HEK293 (cell line): ENCODE measurements around the gene ANKRD11.

Experiments
- CTCF ChIA-PET: fragments of 350-600 bp; formaldehyde crosslinking; extraction: SDS; loops from one replicate; lab custom pipeline; 2021; ENCODE audit warnings: antibody characterized with exemption; lab: Yijun Ruan, JAX
- POLR2A ChIA-PET: fragments of 300-600 bp; formaldehyde crosslinking; extraction: SDS; loops from one replicate; lab custom pipeline; 2020; ENCODE audit warnings: antibody characterized with exemption, inconsistent platforms; lab: Yijun Ruan, JAX
- H3K27ac ChIP-seq: fragments of 200-500 bp; sonication (Bioruptor generic); 2 replicates; pipeline ENCODE4 v1.5.1; 2014; ENCODE audit warnings: low read depth, low read length, control low read depth, inconsistent platforms; ENCODE audit errors: extremely low read depth
- H3K36me3 ChIP-seq, 2 experiments: fragments of 200-500 bp in 1 of 2; sonication (Bioruptor generic) in 1 of 2; 1 replicate in 1 of 2; 2 replicates in 1 of 2; pipeline ENCODE4 v1.5.1; 2014 to 2017; ENCODE audit warnings: inconsistent platforms in 2 of 2, low read length in 2 of 2; ENCODE audit not compliant: control insufficient read depth in 2 of 2, insufficient read depth in 1 of 2
- H3K4me1 ChIP-seq: fragments of 200-500 bp; sonication (Bioruptor generic); 2 replicates; pipeline ENCODE4 v1.5.1; 2014; ENCODE audit warnings: mild to moderate bottlenecking, low read length, inconsistent platforms; ENCODE audit not compliant: control insufficient read depth, insufficient read depth
- H3K4me3 ChIP-seq: 2 replicates; pipeline ENCODE4 v1.5.1; 2011; ENCODE audit warnings: low read depth, mild to moderate bottlenecking, control low read depth, low read length, moderate library complexity
- H3K9me3 ChIP-seq: fragments of 200-500 bp; sonication (Bioruptor generic); 2 replicates; pipeline ENCODE4 v1.5.1; 2014; ENCODE audit warnings: low read depth, low read length, inconsistent platforms; ENCODE audit not compliant: control insufficient read depth, insufficient read depth
- EGR2 ChIP-seq: fragments of 450-650 bp; formaldehyde crosslinking; IDR thresholded peaks from 2 replicates; pipeline ENCODE4 v1.5.1; 2016; ENCODE audit warnings: low read depth, missing biosample characterization, missing genetic modification characterization
- KLF1 ChIP-seq: fragments of 450-650 bp; formaldehyde crosslinking; IDR thresholded peaks from 2 replicates; pipeline ENCODE4 v1.5.1; 2016; ENCODE audit warnings: missing biosample characterization, missing genetic modification characterization
- KLF10 ChIP-seq: fragments of 450-650 bp; IDR thresholded peaks from 2 replicates; pipeline ENCODE4 v1.5.1; 2018; ENCODE audit warnings: missing biosample characterization, mild to moderate bottlenecking, missing genetic modification characterization
- OSR2 ChIP-seq: fragments of 450-650 bp; formaldehyde crosslinking; IDR thresholded peaks from 2 replicates; pipeline ENCODE4 v1.5.1; 2016; ENCODE audit warnings: missing biosample characterization, missing genetic modification characterization
- SCRT1 ChIP-seq: fragments of 450-650 bp; formaldehyde crosslinking; IDR thresholded peaks from 2 replicates; pipeline ENCODE4 v1.5.1; 2016; ENCODE audit warnings: missing biosample characterization, missing genetic modification characterization, borderline replicate concordance
- WT1 ChIP-seq: fragments of 450-650 bp; formaldehyde crosslinking; IDR thresholded peaks from 2 replicates; pipeline ENCODE4 v1.5.1; 2016; ENCODE audit warnings: missing biosample characterization, missing genetic modification characterization
- ZFP37 ChIP-seq: fragments of 450-650 bp; formaldehyde crosslinking; IDR thresholded peaks from 2 replicates; pipeline ENCODE4 v1.5.1; 2016; ENCODE audit warnings: missing biosample characterization, missing genetic modification characterization
- ZNF121 ChIP-seq: fragments of 450-650 bp; formaldehyde crosslinking; IDR thresholded peaks from 2 replicates; pipeline ENCODE4 v1.5.1; 2016; ENCODE audit warnings: missing biosample characterization, missing genetic modification characterization
- ZNF155 ChIP-seq: fragments of 450-650 bp; formaldehyde crosslinking; IDR thresholded peaks from 2 replicates; pipeline ENCODE4 v1.5.1; 2016; ENCODE audit warnings: missing biosample characterization, missing genetic modification characterization
- ZNF169 ChIP-seq: fragments of 450-650 bp; formaldehyde crosslinking; IDR thresholded peaks from 2 replicates; pipeline ENCODE4 v1.5.1; 2016; ENCODE audit warnings: missing biosample characterization, missing genetic modification characterization
- ZNF184 ChIP-seq: fragments of 450-650 bp; IDR thresholded peaks from 2 replicates; pipeline ENCODE4 v1.5.1; 2018; ENCODE audit warnings: missing biosample characterization, mild to moderate bottlenecking, missing genetic modification characterization
- ZNF223 ChIP-seq: fragments of 450-650 bp; formaldehyde crosslinking; IDR thresholded peaks from 2 replicates; pipeline ENCODE4 v1.5.1; 2016; ENCODE audit warnings: missing biosample characterization, missing genetic modification characterization
- ZNF37A ChIP-seq: fragments of 450-650 bp; IDR thresholded peaks from 2 replicates; pipeline ENCODE4 v1.5.1; 2018; ENCODE audit warnings: missing biosample characterization, missing genetic modification characterization
- ZNF530 ChIP-seq: fragments of 450-650 bp; formaldehyde crosslinking; IDR thresholded peaks from 2 replicates; pipeline ENCODE4 v1.5.1; 2016; ENCODE audit warnings: low read depth, missing biosample characterization, missing genetic modification characterization
- ZNF548 ChIP-seq: fragments of 450-650 bp; formaldehyde crosslinking; IDR thresholded peaks from 2 replicates; pipeline ENCODE4 v1.5.1; 2016; ENCODE audit warnings: missing biosample characterization, missing genetic modification characterization
- ZNF555 ChIP-seq: fragments of 450-650 bp; formaldehyde crosslinking; conservative IDR thresholded peaks from 2 replicates; pipeline ENCODE4 v1.5.1; 2017; ENCODE audit warnings: missing biosample characterization, mild to moderate bottlenecking, missing genetic modification characterization, inconsistent platforms
- ZNF571 ChIP-seq: fragments of 450-650 bp; formaldehyde crosslinking; IDR thresholded peaks from 2 replicates; pipeline ENCODE4 v1.5.0; 2017; ENCODE audit warnings: missing biosample characterization, missing genetic modification characterization
- ZNF785 ChIP-seq: fragments of 450-650 bp; formaldehyde crosslinking; IDR thresholded peaks from 2 replicates; pipeline ENCODE4 v1.5.1; 2016; ENCODE audit warnings: missing biosample characterization, missing genetic modification characterization
- ZNF791 ChIP-seq: fragments of 450-650 bp; formaldehyde crosslinking; IDR thresholded peaks from 2 replicates; pipeline ENCODE4 v1.5.1; 2016; ENCODE audit warnings: missing biosample characterization, missing genetic modification characterization
- ZSCAN30 ChIP-seq: fragments of 450-650 bp; IDR thresholded peaks from 2 replicates; pipeline ENCODE4 v1.5.1; 2018; ENCODE audit warnings: missing biosample characterization, mild to moderate bottlenecking, missing genetic modification characterization, moderate library complexity
- TF ChIP-seq, protein P1 (sequence below): fragments of 450-650 bp; formaldehyde crosslinking; IDR thresholded peaks from 2 replicates; pipeline ENCODE4 v1.5.1; 2016; ENCODE audit warnings: missing biosample characterization, missing genetic modification characterization
- TF ChIP-seq, protein P2 (sequence below): fragments of 450-650 bp; formaldehyde crosslinking; IDR thresholded peaks from 2 replicates; pipeline ENCODE4 v1.5.1; 2016; ENCODE audit warnings: missing biosample characterization, missing genetic modification characterization
- TF ChIP-seq, protein P3 (sequence below): fragments of 450-650 bp; IDR thresholded peaks from 2 replicates; pipeline ENCODE4 v1.5.1; 2018; ENCODE audit warnings: missing biosample characterization, missing genetic modification characterization
- TF ChIP-seq, protein P4 (sequence below): fragments of 450-650 bp; formaldehyde crosslinking; IDR thresholded peaks from 2 replicates; pipeline ENCODE4; 2016; ENCODE audit warnings: missing biosample characterization, missing genetic modification characterization
- TF ChIP-seq, protein P5 (sequence below): fragments of 450-650 bp; formaldehyde crosslinking; IDR thresholded peaks from 2 replicates; pipeline ENCODE4 v1.5.1; 2016; ENCODE audit warnings: missing biosample characterization, missing genetic modification characterization

ANKRD11 gene

DNA sequence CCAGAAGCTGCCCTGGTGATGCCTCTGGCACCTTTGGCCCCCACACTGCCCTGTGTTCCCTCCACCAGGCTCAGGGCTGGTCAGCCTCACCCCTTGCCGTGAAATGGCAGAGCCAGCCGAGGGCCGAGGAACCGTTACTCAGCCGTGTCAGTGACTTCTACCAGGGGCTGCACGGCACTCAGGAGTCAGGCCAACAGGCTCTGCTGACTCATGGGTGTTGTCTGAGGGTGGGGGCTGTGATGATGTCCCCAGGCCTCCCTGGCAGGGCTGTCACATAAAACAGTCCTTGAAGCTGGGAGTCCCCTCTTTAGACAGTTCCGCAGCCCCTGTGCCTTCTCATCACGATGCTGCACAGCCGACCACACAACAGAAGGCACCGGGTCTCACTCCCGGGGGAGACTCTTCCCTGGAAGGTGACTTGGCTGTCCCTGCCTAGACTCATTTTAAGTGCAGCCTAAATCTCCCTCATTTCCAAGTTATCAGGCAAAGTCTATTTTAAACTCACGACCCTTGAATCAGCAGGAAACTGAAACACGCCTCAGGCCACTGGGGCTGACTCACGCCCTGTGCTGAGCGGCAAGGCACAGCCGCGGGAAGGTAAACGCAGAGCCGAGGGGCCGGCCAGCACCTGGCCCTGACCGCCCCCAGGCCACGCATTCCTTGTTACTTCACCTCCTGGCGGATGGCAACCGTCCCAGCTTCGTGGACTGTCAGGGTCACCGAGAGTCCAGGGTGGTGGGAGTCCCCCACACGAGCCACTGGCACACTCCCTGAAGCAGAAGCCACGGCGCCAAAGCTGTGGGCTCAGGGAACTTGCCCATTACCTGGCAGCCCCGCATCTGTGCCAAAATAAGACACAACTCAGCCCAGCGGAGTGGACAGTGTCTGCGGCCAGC is 170.2 kb downstream of the ANKRD11 start (continued):
- TF ChIP-seq ZNF791 (tag by site-specific recombination) (no peak), ZNF223 (tag by site-specific recombination) (no peak), ZSCAN30 (tag by site-specific recombination) (no peak), ZNF555 (tag by site-specific recombination) (no peak), ZNF548 (no peak), KLF1 (tag by site-specific recombination) (no peak), KLF10 (tag by site-specific recombination) (no peak), OSR2 (tag by site-specific recombination) (no peak)
- TF ChIP-seq, protein P1, sequence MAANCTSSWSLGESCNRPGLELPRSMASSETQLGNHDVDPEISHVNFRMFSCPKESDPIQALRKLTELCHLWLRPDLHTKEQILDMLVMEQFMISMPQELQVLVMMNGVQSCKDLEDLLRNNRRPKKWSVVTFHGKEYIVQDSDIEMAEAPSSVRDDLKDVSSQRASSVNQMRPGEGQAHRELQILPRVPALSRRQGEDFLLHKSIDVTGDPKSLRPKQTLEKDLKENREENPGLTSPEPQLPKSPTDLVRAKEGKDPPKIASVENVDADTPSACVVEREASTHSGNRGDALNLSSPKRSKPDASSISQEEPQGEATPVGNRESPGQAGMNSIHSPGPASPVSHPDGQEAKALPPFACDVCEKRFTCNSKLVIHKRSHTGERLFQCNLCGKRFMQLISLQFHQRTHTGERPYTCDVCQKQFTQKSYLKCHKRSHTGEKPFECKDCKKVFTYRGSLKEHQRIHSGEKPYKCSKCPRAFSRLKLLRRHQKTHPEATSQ: no peak
- TF ChIP-seq, protein P2, sequence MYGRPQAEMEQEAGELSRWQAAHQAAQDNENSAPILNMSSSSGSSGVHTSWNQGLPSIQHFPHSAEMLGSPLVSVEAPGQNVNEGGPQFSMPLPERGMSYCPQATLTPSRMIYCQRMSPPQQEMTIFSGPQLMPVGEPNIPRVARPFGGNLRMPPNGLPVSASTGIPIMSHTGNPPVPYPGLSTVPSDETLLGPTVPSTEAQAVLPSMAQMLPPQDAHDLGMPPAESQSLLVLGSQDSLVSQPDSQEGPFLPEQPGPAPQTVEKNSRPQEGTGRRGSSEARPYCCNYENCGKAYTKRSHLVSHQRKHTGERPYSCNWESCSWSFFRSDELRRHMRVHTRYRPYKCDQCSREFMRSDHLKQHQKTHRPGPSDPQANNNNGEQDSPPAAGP (tag by site-specific recombination): no peak
- TF ChIP-seq, all 188 proteins: peak for 8

DNA sequence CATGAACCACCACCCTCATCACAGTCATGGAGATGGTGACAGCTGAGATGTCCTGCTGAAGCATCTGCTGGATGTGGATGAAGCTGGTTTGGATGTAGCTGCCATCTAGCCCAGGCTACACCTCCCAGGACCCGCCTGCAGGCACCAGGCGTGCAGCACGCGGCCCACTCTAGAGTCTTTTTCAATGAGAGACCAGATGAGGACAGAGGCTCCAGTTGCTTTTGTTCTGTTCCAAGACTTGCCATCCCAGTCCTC is 170.8 kb downstream of the ANKRD11 start:
- peaks cover 32% of the 10 kb centered on the region for H3K4me1 ChIP-seq
- TF ChIP-seq ZNF169 (tag by site-specific recombination) (no peak), OSR2 (tag by site-specific recombination) (no peak), ZNF121 (tag by site-specific recombination) (no peak), ZNF155 (tag by site-specific recombination) (no peak), ZNF785 (tag by site-specific recombination) (no peak), WT1 (tag by site-specific recombination) (no peak), ZNF223 (tag by site-specific recombination) (no peak), ZNF184 (tag by site-specific recombination) (no peak), ZFP37 (tag by site-specific recombination) (no peak), ZNF571 (no peak), EGR2 (no peak), ZNF530 (no peak), ZNF37A (tag by site-specific recombination) (no peak), SCRT1 (tag by site-specific recombination) (no peak)
- TF ChIP-seq, protein P3, sequence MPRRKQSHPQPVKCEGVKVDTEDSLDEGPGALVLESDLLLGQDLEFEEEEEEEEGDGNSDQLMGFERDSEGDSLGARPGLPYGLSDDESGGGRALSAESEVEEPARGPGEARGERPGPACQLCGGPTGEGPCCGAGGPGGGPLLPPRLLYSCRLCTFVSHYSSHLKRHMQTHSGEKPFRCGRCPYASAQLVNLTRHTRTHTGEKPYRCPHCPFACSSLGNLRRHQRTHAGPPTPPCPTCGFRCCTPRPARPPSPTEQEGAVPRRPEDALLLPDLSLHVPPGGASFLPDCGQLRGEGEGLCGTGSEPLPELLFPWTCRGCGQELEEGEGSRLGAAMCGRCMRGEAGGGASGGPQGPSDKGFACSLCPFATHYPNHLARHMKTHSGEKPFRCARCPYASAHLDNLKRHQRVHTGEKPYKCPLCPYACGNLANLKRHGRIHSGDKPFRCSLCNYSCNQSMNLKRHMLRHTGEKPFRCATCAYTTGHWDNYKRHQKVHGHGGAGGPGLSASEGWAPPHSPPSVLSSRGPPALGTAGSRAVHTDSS (tag by site-specific recombination): no peak
- TF ChIP-seq, protein P4, sequence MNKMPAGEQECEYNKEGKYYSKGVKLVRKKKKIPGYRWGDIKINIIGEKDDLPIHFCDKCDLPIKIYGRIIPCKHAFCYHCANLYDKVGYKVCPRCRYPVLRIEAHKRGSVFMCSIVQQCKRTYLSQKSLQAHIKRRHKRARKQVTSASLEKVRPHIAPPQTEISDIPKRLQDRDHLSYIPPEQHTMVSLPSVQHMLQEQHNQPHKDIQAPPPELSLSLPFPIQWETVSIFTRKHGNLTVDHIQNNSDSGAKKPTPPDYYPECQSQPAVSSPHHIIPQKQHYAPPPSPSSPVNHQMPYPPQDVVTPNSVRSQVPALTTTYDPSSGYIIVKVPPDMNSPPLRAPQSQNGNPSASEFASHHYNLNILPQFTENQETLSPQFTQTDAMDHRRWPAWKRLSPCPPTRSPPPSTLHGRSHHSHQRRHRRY (tag by site-specific recombination): no peak
- TF ChIP-seq, protein P5, sequence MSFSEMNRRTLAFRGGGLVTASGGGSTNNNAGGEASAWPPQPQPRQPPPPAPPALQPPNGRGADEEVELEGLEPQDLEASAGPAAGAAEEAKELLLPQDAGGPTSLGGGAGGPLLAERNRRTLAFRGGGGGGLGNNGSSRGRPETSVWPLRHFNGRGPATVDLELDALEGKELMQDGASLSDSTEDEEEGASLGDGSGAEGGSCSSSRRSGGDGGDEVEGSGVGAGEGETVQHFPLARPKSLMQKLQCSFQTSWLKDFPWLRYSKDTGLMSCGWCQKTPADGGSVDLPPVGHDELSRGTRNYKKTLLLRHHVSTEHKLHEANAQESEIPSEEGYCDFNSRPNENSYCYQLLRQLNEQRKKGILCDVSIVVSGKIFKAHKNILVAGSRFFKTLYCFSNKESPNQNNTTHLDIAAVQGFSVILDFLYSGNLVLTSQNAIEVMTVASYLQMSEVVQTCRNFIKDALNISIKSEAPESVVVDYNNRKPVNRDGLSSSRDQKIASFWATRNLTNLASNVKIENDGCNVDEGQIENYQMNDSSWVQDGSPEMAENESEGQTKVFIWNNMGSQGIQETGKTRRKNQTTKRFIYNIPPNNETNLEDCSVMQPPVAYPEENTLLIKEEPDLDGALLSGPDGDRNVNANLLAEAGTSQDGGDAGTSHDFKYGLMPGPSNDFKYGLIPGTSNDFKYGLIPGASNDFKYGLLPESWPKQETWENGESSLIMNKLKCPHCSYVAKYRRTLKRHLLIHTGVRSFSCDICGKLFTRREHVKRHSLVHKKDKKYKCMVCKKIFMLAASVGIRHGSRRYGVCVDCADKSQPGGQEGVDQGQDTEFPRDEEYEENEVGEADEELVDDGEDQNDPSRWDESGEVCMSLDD (tag by site-specific recombination): no peak
- ChIA-PET POLR2A (no interaction called here), CTCF (no interaction called here)
- no peak overlapping the region; the same call in 1 of the 2 replicates for H3K27ac ChIP-seq
- H3K9me3 ChIP-seq: no peaks in the 10 kb centered on the region
- H3K36me3 ChIP-seq: peaks cover 0 to 26% of the 10 kb centered on the region in 2 experiments; a peak in 1 of 3 replicates
- H3K4me3 ChIP-seq: no peak overlapping the region
